ENCODE results near the gene TBC1D5.

DNA sequence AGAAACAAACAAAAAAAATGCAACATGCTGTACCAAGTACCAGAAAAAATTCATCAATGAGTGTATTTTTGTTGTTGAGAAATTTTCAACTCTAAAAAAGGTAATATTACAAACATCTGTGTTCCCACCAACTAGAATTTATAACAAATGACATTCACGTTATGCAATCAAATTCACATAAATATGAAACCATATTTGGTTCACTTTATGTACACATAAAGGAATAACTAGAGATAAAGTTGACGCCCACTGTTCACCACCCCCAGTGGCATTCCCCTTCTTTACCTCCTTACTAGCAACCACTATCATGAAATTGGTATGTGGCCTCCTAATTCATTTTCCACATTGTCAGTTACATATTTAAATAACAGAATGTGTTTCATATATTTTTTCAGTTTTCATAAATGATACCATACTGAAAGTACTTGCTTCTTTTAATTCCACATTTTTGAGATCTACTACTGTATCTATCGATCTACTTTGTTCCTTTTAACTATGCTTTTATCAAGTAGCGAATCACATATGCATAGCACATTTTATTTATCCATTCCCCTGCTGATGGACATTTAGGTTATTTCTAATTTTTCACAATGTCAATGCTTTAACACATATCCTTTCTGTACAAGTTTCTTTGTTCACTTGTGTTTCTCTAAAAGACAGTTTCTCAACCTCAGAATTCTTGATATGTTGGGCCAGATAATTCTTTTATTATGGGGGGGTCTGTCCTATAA is 34.5 kb downstream of the TBC1D5 start:
- TF ChIP-seq, protein P1, sequence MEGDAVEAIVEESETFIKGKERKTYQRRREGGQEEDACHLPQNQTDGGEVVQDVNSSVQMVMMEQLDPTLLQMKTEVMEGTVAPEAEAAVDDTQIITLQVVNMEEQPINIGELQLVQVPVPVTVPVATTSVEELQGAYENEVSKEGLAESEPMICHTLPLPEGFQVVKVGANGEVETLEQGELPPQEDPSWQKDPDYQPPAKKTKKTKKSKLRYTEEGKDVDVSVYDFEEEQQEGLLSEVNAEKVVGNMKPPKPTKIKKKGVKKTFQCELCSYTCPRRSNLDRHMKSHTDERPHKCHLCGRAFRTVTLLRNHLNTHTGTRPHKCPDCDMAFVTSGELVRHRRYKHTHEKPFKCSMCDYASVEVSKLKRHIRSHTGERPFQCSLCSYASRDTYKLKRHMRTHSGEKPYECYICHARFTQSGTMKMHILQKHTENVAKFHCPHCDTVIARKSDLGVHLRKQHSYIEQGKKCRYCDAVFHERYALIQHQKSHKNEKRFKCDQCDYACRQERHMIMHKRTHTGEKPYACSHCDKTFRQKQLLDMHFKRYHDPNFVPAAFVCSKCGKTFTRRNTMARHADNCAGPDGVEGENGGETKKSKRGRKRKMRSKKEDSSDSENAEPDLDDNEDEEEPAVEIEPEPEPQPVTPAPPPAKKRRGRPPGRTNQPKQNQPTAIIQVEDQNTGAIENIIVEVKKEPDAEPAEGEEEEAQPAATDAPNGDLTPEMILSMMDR (conservative IDR thresholded peaks at IDR 0.05) = no peak
- TF ChIP-seq ZFX (IDR thresholded peaks at IDR 0.05) = no peak
